Stimulated activated CD4-positive, alpha-beta T cell treated with anti-CD3 and anti-CD28 coated beads, TNF-alpha, amount 100 ng/mL, for 1 hour (primary cell): Measurements from ENCODE around the gene TBC1D3H.
"Not testable (repeated sequence)": the region's sequence is repeated elsewhere in the genome, so short reads cannot be mapped to it uniquely, and the experiment has no call there.

Experiments used
- DNase-seq, 3 donors: peaks; one replicate each; pipeline ENCODE4 v3.0.0-alpha.2; 2020; ENCODE audit warnings: low read depth in 3 of 3, low spot score in 1 of 3

TBC1D3H gene

DNA sequence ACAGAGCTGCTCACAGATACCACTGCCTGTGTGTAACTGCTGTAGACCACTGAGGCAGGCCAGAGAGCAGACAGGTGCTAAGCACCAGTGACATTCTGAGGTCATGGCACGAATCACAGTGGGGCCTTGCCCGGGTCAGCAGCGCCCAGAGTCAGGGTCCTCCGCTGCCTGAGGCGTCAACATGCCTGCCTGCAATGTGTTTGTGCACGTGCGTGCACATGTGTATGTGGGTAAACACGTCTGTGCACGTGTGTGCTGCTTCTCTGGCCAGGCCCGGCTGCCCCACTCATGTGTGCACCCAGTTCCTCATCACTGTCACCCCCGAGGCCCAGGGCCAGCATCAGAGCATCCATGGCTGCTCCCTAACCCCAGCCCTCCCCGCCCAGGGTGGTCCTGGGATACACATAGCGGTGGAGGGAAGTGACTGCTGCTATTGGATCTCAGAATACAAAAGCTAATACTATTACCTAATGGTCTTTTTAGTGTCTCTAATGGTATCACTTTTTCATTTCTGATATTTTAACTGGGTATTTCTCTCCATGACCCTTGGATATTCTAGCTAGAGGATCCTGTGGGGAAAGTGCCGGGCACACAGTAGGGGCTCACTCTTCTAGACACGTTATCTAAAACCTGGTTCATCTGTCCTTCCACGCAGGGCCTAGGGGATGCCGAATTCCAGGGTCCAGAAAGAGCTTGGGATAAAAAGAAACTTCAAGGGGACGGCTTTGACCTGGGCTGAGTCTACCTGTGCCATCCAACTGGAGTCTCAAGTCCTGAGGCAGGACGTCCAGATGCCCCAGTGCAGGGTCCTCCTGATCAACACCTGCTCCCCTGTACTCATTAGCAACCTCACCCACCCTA lies at the start of gene TBC1D3H:
Gene TBC1D3H, minus strand, starts transcription at position 51 of the 861 bp plus-strand sequence. CDS start 1,540 bp downstream, outside the sequence.
- not testable (repeated sequence) for DNase-seq

- DNase-seq = not testable (repeated sequence)
Observed at GRCh38 chr17:36428891-36429290, 40.7 kb upstream of the TBC1D3H start.

DNA sequence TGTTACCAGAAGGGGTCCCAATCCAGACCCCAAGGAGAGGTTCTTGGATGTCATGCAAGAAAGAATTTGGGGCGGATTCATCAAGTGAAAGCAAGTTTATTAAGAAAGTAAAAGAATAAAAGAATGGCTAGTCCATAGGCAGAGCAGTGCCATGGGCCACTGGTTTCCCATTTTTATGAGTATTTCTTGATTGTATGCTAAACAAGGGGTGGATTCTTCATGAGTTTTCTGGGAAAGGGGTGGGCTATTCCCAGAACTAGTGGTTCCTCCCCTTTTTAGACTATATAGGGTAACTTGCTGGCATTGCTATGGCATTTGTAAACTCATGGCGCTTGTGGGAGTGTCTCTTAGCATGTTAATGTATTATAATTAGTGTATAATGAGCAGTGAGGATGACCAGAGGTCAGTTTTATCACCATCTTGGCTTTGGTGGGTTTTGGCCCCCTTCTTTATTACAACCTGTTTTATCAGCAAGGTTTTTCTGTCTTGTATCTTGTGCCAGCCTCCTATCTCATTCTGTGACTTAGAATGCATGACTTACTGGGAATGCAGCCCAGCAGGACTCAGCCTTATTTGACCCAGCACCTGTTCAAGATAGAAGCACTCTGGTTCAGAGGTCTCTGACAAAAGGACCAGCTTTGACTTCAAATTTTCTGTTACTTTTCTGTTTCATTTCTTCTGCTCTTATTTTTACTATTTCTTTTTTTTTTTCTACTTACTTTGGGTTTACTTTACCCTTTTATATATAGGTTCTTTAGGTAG lies 27.1 kb upstream of the TBC1D3H start:
- not testable (repeated sequence) for DNase-seq

DNA sequence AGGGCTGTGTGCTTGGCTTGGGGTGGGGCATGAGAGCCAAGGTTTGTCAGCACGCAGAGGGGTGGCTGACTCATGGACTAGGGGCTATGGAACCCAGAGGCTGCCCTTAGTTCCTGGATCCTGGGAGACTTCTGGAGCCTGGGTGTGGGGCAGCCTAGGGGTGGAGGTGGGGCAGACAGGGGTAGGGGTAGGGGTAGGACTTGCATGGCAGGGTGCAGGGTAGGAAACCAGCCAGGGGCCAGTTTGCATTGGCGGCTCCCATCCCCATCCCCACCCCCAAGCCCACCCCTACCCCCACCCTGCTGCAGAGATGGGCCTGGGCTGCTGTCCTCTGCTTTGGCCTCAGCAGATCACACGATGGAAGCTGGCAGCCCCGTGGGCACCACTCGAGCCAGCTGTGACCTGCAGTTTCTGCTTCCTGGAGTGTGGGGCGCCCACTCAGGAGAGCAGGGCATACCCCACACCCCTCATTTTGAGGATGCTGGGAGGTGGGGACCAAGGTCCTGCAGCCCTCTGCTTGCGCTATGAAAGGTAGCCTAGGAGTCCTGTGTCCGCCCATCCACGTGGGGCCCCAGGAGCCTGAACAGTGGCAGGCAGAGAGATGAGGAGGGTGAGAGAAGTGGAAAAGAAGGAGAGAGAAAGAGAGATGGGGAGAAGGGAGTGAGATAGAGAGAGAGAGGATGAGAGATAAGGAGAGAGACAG lies 2.9 kb upstream of the TBC1D3H start:
- DNase-seq = not testable (repeated sequence)

- not testable (repeated sequence) for DNase-seq
Observed at GRCh38 chr17:36375938-36376337, 12.3 kb downstream of the TBC1D3H start.

- DNase-seq = not testable (repeated sequence)
Observed at GRCh38 chr17:36362496-36362895, 25.7 kb downstream of the TBC1D3H start.
